HG03432 (cell line): Measurements from ENCODE around the gene UNC13D.
"Not testable (repeated sequence)": the region's sequence is repeated elsewhere in the genome, so short reads cannot be mapped to it uniquely, and the experiment has no call there.

Experiments used
- ATAC-seq: cut with Tn5 transposase; IDR thresholded peaks from one replicate; pipeline ENCODE4 v1.9.1; 2021; ENCODE audit warnings: mild to moderate bottlenecking, moderate library complexity; ENCODE audit not compliant: unreplicated experiment

Gene UNC13D

DNA sequence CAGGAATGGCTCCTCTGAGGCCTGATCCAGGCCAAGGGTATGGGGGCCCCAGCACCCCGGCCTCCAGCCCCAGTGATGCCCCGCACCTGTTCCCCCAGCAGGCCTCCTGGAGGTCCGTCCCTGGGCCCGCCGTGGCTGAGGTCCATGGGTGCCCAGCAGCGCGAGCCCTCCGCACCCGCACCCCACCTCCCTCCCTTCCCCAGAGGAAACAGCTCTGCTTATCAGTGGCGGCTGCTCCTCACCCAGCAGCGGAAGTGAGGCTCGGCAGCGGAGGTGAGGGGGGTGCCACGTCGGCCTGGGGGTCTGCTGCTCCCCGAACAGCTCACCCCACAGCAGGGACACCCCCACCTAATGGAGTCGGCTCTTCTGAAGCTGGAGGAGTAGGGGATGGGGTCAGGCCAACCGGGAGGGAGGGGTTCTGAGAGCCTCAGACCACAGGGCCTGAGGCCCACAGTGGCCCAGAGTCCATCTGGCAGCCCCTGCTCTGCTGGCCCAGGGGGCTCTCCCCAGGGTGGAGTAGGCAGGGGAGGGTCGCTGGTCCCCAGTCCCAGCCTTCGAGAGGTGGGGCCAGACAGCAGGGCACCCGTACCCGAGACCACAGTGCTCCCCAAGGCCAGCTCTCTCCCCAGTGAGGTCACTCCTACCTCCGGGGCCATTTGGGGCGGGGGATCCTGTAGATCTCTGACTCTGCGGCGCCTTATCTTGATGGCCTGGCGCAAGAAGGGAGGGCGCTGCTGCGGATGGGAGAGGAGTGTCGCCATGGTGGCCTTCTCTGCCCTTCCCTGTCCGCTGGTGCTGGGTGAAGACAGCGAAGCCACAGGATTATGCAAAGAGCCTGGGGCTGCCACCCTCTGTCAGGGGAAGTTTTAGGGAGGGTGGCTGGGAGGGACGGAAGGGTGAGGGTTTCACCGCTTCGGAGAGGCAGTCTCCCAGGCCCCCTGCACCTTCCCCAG, at the start of gene UNC13D:
Gene UNC13D (minus strand): TSS at position 828 of the 953 bp plus-strand sequence. CDS start 67 bp downstream, at position 761.
- ATAC-seq, result peak; percentile 28

DNA sequence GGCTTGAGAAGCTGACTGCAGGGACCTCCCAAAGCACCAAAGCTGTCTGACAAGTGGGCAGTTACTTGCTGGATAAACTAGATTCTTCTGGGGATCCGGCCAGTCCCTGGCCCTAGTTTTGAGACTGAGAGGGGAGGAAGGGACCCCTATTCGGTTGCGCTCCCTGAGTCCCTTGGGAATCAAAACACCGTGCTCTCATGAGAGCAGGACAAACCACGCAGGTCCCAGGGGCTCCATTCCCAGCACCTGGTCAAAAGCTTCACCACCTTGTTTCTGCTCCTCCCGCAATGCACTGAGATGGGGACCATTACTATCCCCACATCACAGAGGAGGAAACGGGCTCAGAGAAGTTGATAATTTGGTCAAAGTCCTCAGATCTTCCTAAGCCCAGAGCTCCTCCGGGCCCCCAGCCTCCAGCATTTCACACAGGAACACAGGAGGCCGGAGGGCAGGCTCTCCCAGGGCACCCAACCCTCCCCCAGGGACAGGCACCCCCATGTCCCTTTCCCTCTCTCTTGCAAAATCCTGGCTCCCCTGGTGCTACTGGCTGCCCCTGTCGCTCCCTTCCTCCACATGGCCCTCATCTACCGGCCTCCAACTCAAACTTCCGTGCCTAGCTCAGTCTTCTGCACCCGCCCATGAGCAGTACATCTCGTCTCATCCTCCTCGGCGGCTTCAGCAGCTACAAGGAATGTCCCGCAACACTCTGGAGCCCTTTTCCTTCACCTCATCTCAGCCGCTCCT, 49.3 kb upstream of the UNC13D start:
- no peak for ATAC-seq

DNA sequence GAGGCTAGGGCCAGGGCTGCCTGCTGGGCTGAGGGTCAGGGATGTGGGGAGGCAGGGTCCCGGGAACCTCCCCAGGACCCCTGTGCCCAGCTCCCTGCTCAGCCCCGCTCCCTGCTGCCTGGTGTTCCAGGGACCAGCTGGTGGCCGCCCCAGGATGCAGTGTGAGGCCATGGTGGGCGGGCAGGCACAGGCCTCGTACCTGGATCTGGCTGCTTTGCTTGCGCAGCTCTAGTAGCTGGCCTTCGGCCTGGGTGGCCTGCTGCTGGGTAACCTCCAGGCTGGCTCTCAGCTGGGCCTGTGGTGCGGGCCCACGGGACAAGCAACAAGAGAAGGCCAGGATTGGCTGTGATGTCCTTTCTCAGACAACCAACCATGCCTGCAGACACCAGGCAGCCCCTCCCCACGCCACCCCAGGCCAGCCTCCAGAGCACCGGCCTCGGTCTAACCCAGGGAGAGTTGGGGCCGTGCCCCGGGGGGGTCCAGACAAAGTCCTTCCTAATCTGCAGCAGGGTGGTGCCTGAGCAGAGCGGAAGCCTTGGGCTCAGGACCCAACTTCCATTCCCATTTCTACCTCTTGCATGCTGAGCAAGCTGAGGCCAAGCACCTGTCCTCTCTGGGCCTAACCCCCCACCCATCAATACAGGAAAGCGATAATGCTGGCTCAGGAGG, 48.5 kb upstream of the UNC13D start:
- ATAC-seq, result no peak

DNA sequence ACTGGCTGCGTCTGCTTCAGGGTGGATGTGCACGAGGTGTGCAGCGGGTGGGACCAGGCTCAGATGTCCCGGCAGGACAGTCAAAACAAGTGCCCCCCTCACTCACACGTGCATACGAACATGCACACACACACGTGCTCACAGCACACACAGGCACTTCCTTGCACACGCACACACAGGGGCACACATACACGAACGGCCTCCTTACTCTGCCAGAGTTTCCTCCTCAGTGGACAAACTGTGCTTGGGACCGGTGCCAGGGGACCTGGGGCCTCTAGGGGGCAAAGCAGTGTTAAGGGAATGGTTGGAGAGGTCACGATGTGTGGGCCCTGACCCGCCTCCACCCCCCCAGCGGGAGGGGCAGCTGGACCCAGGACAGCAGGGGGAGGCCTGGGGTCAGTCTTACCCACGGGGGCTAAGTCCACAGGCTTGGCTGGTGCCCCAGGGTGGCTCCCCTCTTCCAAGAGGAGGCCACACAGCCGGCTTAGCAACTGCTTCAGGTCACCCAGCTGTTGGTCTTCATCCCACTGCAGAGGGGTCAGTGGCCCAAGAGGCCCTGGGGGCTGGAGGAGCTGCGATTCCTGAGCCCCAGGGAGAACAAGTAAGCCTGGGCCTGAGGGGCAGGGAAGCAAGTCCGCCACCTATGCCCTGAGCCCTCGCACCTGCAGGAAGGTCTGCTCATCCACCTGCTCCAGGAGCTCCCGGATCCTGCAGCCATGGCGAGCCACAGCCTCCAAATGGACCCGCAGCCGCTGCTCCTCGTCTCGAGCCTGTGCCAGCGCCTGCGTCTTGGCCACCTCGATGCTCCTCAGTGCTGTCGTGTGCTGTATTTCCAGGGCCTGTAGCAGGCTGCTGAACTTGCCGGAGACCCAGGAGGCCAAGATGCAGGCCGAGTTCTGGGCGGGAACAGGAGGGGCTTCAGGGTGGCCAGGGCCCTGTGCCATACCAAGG, 47.7 kb upstream of the UNC13D start:
- no peak for ATAC-seq

DNA sequence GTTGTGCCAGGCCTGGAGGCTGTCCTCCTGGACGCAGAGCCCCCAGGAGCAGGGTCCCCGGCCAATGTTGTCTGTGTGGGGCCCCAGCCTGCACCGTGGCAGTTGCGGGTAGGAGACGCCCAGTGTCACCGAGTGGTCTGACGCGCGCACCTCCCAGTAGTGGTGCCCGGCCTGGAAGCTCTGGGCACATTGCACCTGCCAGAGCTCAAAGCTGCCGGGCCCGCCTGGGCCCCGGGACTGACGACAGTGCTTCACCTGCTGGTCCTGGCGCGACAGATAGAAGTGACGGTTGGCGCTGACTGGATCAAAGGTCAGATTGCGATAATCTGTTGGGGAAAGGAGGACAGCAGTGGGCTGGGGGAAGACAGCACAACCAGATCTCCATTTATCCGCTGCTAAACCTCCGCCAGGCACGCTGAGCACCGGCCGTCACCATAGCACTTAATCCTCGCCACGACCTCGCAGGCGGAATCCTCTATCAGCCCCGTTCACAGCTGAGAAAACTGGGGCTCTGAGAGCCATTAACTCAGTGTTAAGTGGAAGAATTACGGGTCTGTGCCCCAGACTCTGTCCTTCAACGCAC, 46.9 kb upstream of the UNC13D start:
- no peak for ATAC-seq

DNA sequence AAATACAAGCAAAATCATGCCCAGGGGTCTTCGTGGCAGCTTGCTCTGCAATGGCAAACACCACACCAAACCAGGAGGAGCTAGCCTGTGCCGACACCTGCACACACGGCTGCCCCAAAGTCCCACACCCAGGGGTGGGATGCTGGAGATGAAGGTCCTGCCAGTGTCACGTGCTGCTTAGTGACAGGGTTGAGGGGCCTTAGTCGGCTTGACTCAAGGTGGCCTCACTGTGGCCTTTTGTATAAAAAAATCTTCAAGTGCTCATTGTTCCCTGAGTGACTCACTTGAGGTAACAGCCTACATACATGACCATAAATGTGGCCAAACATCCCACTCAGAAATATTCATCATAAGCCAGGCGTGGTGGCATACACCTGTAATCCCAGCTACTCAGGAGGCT, 45.2 kb upstream of the UNC13D start:
- ATAC-seq, result no peak

DNA sequence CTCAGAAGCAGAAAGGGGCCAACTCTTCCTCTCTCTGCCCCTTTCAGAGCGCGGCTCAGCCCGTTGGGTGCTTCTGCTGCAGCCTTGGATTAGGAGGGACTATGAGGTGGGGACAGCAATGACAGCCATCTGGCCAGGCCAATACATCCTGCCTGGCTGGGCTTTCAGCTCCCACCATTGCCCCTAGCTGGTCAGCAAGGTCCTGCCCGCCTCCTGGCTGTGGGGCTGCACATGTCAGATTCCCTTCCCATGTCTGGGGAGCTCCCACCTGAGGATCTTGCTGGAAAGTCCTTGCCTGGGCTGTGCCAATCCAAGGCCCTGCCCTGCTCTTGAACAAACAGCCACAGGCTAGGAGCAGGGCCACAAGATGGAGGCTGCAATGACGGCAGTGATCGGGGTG, 44.3 kb upstream of the UNC13D start:
- ATAC-seq, result no peak

DNA sequence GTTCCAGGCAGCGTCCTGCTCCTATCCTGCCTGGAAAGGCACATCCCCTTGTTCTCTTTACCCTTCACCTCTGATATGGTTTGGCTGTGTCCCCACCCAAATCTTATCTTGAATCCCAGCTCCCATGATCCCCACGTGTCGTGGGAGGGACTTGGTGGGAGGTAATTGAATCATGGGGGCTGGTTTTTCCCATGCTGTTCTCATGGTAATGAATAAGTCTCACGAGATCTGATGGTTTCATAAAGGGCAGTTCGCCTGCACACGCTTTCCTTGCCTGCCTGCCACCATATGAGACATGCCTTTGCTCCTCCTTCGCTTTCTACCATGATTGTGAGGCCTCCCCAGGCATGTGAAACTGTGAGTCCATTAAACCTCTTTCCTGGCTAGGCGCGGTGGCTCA, 41.7 kb upstream of the UNC13D start:
- not testable (repeated sequence) for ATAC-seq

DNA sequence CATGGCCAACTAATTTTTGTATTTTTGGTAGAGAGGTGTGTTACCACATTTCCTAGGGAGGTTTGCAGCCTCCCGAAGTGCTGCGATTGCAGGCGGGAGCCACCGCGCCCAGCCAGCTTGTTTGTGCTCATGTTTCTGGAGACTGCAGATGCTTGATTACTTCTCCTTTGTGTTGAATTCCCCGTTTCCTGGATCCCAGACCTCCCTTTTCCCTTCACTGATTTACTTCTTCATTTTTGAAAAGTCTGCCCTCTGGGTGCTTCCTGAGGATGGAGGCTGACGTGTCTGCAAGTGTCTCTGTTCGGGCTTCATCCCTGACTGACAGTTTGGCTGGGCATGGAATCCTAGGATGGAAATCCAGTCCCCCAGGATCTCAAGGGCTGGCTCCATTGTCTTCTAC, 41.2 kb upstream of the UNC13D start:
- no peak for ATAC-seq

DNA sequence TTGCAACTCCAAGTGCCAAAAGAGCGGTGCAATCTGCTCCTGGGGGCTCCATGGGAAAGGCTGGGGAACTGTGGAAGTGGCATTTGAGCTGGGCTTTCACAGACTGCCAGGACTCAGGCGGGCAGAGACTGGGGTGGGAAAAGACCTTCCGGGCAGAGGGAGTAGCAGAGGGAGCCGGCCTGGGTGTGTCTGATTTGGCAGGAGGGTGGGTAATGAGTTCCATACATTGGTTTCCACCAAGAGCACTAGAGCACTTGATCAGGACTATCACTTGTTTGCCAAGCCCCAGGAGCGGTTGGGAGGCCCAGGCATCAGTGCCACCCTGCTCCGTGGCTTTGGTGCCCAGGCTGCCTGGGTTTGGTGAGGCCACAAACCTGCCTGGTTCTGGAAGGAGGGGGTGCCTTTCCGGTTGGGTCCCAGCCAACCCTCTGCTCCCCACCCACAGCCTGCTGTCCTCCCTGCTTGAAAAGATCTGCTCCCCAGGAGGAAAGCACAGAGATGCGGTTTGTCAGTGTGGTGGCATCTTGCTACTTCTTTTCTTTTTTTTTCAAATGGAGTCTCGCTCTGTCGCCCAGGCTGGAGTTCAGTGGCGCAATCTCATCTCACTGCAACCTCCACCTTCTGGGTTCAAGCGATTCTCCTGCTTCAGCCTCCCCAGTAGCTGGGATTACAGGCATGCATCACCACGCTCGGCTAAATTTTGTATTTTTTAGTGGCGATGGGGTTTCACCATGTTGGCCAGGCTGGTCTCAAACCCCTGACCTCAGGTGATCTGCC, 37.7 kb upstream of the UNC13D start:
- no peak for ATAC-seq

DNA sequence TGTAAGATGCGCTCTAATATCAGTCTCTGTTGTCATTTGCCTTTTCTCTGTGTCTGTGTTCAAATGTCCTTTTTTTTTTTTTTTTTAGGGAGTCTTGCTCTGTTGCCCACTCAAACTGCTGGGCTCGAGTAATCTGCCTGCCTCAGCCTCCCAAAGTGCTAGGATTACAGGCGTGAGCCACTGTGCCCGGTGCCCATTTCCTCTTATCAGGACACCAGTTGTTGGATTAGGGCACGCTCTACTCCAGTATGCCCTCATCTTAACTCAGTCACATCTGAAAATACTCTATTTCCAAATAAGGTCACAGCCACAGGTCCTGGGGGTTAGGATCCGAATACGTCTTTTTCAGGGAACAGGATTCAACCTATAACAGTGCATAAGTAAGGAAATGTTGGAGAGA, 36.1 kb upstream of the UNC13D start:
- ATAC-seq, result no peak

DNA sequence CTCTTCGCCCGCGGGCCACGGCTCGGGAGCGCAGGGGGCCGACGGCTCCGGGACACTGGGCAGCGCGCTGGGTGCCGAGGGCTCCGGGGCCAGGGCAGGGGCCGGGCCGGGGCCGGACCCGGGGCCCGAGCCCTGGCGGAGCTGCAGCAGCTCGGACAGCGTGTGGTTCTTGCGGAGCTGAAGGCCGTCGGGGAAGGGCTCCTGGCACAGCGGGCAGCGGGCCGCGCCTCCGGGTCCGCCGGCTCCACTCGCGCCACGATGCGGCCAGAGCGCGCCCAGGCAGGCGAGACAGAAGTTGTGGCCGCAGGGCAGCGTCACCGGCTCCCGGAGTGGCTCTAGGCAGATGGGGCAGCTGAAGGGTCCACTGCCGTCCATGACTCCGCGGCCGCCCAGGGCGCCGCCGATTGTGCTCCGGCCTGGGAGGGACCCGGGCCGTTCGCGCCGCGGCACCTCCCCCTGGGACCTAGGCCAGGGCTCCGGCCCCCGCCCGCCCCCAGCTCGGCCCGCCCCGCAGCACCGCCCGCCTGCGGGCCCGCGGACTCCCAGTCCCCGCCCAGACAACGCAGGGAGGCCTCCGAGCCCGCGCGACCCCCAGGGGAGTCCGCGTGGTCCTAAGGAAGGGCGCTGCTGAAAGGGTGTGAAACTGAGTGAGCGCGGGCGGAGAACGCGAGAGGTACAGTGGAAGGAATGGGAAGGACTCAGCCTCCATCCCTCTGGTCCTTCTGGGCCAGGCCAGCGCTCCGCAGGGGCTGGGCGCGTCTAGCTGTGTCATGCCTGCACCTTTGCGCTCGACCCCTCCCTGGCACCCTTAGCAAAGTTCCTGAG, 34.2 kb upstream of the UNC13D start, which contains the start of gene TRIM47:
Gene TRIM47 (minus strand): TSS at position 408 of the 825 bp plus-strand sequence. CDS start 33 bp downstream, at position 375.
- no peak for ATAC-seq

DNA sequence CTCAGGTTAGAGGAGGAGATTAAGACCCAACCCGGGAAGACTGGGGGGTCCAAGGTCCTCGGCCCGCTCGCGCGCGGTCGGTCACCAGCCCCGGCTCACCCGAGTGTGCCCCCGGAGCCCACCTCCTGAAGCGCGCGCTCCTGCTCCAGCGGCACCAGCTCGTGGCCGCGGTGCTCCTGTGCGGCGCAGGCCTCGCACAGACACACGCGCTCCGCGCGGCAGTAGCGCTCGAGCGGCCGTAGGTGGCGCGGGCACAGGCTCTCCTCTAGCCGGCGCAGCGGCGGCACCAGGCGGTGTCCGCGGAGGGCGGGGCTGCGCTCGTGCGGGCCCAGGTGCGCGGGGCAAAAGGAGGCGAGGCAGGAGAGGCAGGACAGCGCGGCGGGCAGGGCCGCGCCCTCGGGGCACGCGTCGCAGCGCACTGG, 33.6 kb upstream of the UNC13D start:
- ATAC-seq, result no peak

DNA sequence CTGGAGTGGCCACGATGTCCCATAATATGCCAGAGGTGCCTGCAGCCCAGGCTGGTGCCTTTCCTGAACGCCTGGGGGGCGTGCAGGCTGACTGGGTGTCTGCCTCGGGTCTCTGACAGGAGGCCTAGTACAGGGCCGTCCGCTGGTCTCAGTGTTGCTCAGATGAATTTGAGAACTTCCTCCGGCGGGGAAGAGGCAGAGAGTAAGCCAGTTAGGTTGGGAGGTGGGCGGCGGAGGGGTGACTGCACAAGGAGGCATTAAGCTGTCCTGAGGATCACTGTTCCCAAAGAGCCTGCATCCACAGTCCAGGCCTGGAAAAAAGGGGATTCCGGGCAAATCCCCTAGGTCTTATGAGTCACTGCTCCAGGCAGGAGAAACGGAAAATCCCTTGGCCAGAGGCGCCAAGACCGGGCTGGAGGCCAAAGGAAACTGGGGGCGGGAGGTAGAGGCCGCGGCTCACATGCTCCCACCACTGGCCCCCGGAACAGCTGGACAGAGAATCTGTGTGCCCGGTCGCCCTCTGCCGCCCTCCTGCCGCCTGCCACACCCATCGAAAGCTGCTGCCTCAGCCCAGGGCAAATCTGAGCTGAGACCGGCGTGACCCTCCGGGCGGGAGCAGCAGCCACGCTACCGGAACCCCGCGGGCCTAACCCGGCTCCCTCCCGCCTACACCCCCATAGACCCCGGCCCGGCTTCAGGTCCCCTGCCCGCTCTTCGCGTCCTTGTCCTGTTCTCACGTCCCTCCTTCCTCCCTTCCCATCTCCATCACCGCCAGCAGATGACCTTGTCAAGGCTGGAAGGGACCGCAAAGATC, 32.9 kb upstream of the UNC13D start:
- no peak for ATAC-seq

DNA sequence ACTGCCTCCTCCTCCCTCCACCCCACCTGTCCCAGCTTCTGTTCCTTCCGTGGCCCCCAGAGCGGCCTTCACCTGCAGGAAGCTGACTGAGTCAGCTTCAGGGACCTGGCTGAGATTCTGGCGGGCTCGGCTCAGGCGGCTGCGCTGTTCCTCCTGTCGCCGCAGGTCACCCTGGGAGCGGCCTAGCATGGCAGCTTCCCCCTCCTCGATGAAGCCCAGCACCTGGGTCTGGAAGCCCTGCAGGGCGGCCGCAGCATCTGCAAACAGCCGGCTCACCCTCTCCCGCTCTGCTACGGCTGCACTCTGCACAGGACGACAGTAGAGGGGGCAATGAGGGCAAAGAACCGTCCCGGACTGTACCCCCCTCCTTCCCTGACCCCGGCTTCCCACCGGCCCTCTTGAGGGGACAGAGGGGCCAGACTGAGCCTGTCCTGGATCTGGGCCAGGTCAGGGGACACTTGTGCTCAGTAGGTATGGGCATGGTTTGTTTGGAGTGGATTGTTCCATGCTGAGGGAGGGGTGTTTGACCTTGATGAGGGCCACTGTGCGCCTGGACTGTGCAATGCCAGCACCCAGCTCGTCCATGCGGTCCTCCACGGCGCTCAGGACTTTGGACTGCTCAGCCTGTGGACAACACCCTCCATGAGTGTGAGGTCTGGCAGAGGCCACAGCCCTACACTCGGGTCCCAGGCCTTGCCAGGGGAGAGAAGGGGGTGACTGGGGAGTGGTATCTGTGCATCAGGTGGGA, 32.2 kb upstream of the UNC13D start:
- no peak for ATAC-seq

DNA sequence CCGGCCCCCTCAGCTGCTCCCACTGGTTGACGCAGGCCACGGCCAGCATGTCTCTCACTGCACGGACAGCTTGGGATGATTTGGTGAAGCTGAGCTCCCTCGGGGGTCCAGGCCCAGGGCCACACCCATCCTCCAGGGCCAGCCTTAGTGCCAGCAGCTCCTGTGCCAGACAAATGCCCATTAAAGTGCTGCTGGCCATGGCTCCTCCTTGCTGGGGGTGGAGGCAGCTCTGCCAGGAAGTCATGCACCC, 31.7 kb upstream of the UNC13D start:
- ATAC-seq, result no peak
